NCI-H510A treated with DMSO at 0.1 percent for 48 hours (cell line): ENCODE data around the gene CNIH3.
"Not testable (repeated sequence)": the region's sequence is repeated elsewhere in the genome, so short reads cannot be mapped to it uniquely, and the experiment has no call there.

Source experiments
- DNase-seq: peaks from one replicate; lab custom pipeline; 2025; lab: John Stamatoyannopoulos, UW

Gene CNIH3

GRCh38 chr1:224643653-224644052 lies 27.5 kb downstream of the CNIH3 start:
- no peak for DNase-seq

DNA sequence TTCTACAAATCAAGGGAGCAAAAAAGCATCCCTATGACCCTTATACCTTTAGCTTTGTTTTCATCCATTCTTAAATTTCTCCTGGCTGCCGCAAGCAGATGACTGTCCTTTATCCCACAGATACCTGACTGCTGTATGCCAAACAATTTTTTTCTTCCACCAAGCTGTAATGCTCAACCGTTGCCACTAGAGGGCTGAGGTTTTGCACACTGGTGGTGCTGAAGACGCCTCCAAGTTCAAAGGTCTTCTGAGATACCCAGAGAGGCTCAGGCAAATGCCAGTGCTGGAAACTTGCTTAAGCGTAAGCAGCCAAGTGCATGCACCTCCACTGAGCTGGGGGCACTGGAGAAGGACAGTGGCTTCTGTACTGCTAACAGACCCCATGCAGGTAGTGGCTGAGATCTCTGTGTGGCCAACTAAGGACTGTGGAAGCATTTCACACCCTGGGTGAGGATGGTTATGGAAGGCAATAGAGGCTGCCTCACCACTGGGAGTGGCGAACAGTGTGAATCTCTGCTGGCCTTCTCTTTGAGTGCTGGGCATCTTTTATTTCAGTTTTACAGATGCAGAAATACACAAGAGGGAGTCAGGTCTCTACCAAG lies 28.5 kb downstream of the CNIH3 start:
- peak; percentile 65 for DNase-seq

DNA sequence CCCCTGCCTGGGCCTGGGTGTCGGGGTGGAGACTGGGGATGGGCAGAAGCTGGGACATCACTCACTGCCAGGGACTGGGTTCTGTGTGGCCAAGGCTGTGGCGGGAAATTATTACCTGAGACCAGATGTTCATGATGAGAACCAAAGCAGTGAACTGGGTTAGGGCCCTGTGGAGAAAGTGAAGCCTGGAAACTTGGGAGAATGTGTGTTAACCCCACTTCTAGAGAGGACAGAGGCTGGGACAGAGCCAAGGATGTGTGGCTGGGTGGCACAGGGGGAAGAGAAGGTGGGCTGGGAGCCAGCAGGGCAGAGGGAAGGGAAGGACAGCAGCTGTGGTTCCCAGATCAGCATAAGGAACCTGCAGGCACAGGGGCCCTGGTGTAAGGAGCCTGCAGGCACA lies 31.3 kb downstream of the CNIH3 start:
- DNase-seq, result no peak

DNA sequence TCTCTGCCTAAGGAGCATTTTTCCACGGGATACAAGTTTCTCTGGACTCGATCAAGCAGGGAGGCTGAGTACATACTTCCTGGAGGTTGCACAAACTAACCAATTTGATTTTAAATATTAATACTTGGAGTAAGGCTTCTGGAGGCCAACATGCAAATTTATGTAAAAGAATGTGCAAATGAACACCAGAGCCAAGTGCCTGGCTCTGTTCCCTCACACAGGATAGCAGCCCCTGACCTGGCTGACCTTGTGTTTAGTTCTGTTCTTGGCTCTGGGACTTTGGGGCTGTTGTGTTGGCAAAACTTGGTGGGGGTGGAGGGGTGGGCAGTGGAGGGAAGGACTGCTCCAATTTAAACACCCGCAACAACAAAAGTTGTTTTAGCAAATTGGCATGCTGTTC lies 34.2 kb downstream of the CNIH3 start:
- DNase-seq, result no peak

- DNase-seq, result no peak
Observed at GRCh38 chr1:224651188-224651587, 35.1 kb downstream of the CNIH3 start.

DNA sequence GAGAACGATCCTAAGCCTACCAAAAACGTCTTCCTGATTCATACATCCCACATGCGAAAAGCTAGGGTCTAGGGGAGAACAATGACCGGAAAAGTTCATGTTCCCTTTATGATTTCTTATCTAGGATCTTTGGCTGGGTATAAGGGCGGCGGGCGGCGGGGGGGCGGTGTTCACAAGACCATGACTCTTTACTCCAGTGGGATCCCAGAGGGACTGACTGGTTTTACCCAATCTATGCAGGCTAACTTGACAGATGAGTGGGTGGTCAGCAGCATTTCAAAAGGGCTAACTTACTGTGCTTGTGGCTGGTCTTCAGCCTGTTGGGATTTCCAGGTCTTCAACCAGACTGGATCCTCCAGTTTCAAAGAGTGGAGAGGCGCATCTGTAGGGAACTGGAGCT lies 40.3 kb downstream of the CNIH3 start:
- no peak for DNase-seq

DNA sequence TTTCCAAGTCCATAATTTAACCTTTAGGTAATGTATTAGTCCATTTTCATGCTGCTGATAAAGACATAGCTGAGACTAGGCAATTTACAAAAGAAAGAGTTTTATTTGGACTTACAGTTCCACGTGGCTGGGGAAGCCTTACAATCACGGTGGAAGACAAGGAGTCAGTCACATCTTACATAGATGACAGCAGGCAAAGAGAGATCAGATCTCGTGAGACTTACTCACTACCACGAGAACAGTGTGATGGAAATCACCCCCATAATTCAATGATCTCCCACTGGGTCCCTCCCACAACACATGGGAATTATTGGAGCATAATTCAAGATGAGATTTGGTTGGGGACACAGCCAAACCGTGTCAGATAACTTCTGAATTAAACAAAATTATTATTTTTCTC lies 44.0 kb downstream of the CNIH3 start:
- no peak for DNase-seq

GRCh38 chr1:224662870-224663269 lies 46.8 kb downstream of the CNIH3 start:
- DNase-seq, result no peak

- no peak for DNase-seq
Observed at GRCh38 chr1:224665016-224665415, 48.9 kb downstream of the CNIH3 start.

GRCh38 chr1:224666078-224666477 lies 50.0 kb downstream of the CNIH3 start:
- no peak for DNase-seq

- DNase-seq, result no peak
Observed at GRCh38 chr1:224666913-224667312, 50.8 kb downstream of the CNIH3 start.

GRCh38 chr1:224668984-224669383 lies 52.9 kb downstream of the CNIH3 start:
- no peak for DNase-seq

GRCh38 chr1:224669403-224669802 lies 53.3 kb downstream of the CNIH3 start:
- DNase-seq, result no peak

GRCh38 chr1:224670506-224670905 lies 54.4 kb downstream of the CNIH3 start:
- DNase-seq, result no peak

DNA sequence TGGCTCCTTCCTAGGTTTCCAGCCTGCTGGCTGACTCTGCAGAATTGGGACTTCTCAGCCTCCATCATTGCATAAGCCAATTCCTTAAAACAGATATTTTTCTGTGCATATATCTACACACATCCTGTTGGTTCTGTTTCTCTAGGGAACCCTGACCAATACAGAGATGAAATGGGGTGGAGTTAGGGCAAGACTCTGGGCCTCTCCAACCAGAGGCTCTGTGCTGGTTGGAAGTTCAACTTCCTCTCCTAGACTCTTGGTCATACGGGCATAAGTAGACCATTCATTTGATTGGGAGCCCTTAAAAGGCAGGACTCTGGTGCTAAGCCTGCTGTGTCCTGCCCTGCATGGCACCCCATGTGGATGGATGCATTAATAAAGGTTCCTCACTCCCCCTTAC lies 55.0 kb downstream of the CNIH3 start:
- DNase-seq, result no peak

DNA sequence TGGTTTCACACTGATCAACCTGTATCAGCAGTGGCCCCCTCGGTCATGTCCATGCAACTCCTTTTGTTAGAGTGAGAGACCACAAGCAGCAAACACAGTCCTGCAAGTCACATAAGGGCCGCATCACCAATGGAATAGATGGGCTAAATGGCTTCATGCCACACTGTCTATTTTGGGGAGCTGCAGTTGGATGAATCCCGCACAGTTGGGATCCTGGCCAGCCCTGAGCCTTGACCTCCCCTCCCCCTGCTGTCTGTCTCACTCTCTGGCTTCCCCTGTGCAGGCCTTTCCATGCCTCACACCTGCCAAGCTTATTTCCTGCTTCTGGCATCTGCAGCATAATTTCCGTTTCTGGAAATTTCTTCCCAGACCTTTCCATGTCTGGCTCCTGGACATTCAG lies 57.0 kb downstream of the CNIH3 start:
- no peak for DNase-seq

DNA sequence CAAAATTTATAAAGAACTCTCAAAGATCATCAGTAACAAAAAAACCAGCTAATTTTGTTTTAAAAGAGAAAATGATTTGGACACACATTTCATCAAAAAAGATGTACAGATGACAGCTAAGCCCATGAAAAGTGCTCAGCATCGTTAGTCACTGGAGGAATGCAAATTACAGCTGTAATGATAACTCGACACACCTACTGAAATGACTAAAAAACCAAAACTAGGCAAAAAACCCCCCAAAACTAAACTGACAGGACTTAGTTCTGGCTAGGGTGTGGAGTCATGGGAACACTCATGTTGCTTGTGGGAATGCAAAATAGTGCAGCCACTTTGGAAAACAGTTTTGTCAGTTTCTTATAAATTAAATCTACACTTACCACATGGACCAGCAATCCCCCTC lies 59.5 kb downstream of the CNIH3 start:
- no peak for DNase-seq

GRCh38 chr1:224676551-224676950 lies 60.4 kb downstream of the CNIH3 start:
- DNase-seq, result no peak

DNA sequence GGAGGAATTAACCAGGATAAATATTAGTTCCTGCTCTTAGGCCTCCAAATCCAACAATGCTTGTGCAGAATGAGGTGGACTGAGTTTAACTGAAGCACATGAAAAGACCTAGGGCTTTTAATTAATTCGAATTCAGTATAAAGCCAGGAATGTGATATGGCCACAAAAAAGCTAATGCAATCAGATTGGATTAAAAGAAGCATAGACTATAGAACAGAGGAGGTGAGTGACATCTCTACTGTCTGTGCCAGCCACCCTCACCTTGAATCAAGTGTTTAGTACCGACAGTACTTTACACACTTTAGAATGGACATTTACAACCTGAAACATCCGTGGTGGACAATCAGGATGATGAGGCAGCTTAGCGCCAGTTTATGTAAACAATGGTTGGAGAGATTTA lies 62.1 kb downstream of the CNIH3 start:
- DNase-seq, result no peak

DNA sequence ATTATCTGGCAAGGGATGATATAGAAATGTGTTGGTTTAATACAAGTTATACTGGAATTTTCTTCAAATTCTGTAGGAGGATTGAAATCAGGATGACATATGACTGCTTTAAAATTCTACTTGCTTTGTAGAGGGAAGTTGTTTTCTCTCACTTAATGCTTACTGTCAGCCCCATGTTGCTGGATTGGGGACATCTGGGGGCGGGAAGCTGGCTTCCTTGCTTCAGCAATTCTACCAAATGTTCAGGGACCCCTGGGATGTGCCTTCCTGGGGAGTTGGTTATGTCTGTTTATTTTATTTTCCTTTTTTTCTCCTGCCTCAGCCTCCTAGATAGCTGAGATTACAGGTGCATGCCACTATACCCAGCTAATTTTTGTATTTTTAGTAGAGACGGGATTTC lies 63.5 kb downstream of the CNIH3 start:
- DNase-seq, result no peak

GRCh38 chr1:224681816-224682215 lies 65.7 kb downstream of the CNIH3 start:
- no peak for DNase-seq

DNA sequence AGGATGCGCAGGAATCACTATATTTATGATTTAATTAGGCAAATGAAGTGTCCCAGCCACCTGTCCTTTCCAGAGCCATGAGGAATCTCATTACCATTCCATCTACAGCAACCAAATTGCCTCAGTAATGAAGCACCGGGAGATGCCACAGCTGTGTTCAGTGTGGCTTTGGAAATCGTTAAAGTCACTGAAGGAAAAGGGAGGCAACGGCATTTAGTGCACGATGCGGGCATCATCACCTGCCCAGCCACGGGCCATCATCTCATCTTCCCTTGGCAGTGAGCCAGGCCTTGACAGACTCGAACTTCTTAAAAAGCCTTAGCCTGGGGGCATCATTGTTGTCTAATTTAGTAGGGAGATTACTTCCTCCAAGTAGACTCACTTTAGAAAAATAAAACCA lies 67.8 kb downstream of the CNIH3 start:
- no peak for DNase-seq

- DNase-seq, result peak; percentile 37
Observed at GRCh38 chr1:224684979-224685425, 68.9 kb downstream of the CNIH3 start.

DNA sequence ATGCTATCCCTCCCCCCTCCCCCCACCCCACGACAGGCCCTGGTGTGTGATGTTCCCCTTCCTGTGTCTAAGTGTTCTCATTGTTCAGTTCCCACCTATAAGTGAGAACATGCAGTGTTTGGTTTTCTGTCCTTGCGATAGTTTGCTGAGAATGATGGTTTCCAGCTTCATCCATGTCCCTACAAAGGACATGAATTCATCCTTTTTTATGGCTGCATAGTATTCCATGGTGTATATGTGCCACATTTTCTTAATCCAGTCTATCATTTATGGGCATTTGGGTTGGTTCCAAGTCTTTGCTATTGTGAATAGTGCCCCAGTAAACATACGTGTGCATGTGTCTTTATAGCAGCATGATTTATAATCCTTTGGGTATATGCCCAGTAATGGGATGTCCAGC lies 70.0 kb downstream of the CNIH3 start:
- DNase-seq, result not testable (repeated sequence)

DNA sequence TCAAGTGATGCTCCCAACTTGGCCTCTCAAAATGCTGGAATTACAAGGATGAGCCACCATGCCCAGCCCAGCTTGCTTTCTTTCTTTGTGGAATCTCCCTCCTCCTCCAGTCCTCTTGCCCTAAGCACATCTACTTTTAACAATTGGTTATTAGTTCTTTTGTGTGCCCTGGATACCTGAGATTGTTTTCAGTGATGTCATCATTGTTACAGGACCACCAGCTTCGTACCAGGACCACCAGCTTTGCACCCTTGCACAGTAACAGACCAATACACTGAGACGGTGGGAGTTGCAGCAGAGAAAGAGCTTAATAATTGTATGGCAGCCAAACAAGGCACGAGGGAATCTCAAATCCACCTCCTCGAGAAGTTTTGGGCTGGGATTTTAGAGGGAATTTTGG lies 71.3 kb downstream of the CNIH3 start:
- DNase-seq, result no peak
